ENCODE results near the gene MUCL3.
"Not testable (repeated sequence)": the region's sequence is repeated elsewhere in the genome, so short reads cannot be mapped to it uniquely, and the experiment has no call there.

MUCL3 gene

DNA sequence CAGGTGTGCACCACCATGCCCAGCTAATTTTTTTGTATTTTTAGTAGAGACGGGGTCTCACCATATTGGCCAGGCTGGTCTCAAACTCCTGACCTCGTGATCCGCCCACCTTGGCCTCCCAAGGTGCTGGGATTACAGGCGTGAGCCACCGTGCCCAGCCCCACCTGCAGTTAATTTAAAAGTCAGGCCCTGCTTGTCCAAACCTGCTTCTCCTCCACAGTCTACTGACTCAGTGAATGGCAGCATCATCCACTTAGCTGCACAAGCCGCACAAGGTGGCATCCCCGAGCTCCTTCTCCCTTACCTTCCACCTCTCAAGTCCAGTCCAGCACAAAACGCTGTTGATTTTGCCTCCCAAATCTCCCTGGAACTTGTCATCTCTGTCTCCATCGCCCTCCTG, 38.6 kb upstream of the MUCL3 start:
- DNase-seq; H3K4me1 Mint-ChIP-seq (ENCODE audit: low read depth); H3K4me3 Mint-ChIP-seq; H3K9me3 Mint-ChIP-seq; H3K27ac Mint-ChIP-seq; H3K27me3 Mint-ChIP-seq: not testable (repeated sequence)
- peaks cover 11% of the 10 kb centered on the region for H3K36me3 Mint-ChIP-seq (ENCODE audit: low read depth)

- Mint-ChIP-seq H3K4me1 (ENCODE audit: low read depth) (peaks cover 8% of the 10 kb centered on the region), H3K27ac (no peak overlapping the region), H3K4me3 (no peak overlapping the region), H3K36me3 (ENCODE audit: low read depth) (peaks cover 11% of the 10 kb centered on the region), H3K27me3 (no peaks in the 10 kb centered on the region), H3K9me3 (no peaks in the 10 kb centered on the region)
- no peak for DNase-seq
Observed at GRCh38 chr6:30902709-30903108, 38.1 kb upstream of the MUCL3 start.

DNA sequence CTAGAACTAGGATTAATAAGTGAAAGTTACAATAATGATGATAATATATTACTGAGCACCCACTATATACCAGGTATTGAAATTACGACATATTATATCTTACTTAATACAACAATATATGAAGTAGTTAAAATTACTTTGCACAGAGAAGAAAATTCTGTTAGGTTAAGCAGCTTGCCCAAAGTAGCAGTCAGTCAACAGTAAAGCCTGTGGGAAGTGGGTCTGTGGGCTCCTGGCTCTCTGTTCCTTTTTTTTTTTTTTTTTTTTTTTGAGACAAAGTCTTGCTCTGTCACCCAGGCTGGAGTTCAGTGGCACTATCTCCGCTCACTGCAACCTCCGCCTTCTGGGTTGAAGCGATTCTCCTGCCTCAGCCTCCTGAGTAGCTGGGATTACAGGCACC, 37.5 kb upstream of the MUCL3 start:
- Mint-ChIP-seq H3K27me3 (no peaks in the 10 kb centered on the region), H3K4me1 (ENCODE audit: low read depth) (peaks cover 12% of the 10 kb centered on the region), H3K36me3 (ENCODE audit: low read depth) (peaks cover 10% of the 10 kb centered on the region), H3K4me3 (no peak overlapping the region), H3K9me3 (no peaks in the 10 kb centered on the region), H3K27ac (no peak overlapping the region)
- DNase-seq: no peak

DNA sequence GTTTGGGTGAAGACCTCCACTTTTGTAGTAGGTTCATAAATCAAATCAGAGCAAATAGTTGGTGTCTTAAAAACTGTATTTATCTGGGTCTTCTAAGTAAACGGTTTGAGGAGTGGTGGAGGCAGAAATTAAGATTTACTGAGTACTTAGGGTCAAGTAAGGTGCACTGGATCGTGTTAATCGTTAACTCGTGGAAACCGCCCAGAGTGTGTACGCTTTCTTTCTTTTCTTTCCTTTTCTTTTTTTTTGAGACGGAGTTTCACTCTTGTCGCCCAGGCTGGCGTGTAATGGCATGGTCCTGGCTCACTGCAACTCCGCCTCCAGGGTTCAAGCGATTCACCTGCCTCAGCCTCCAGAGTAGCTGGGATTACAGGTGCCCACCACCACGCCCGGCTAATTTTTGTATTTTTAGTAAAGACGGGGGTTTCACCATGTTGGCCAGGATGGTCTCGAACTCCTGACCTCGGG, 33.4 kb upstream of the MUCL3 start:
- not testable (repeated sequence) for H3K27me3 Mint-ChIP-seq, DNase-seq, H3K9me3 Mint-ChIP-seq
- Mint-ChIP-seq H3K27ac (peak overlapping the region; percentile 95), H3K36me3 (ENCODE audit: low read depth) (peaks cover 41% of the 10 kb centered on the region), H3K4me1 (ENCODE audit: low read depth) (peaks cover 21% of the 10 kb centered on the region), H3K4me3 (peak overlapping the region; percentile 100)

- H3K9me3 Mint-ChIP-seq: no peaks in the 10 kb centered on the region
- H3K27ac Mint-ChIP-seq: peak within 1 kb of the TSS; percentile 95
- peaks cover 25% of the 10 kb centered on the region for H3K4me1 Mint-ChIP-seq (ENCODE audit: low read depth)
- H3K4me3 Mint-ChIP-seq: peak within 1 kb of the TSS; percentile 100
- DNase-seq: peak; percentile 93
- peaks cover 48% of the 10 kb centered on the region for H3K36me3 Mint-ChIP-seq (ENCODE audit: low read depth)
- no peaks in the 10 kb centered on the region for H3K27me3 Mint-ChIP-seq
Observed at GRCh38 chr6:30907758-30908591, 32.8 kb upstream of the MUCL3 start, which contains the start of gene GTF2H4. TSS of gene GTF2H4 (plus strand) at chr6:30908207.

DNA sequence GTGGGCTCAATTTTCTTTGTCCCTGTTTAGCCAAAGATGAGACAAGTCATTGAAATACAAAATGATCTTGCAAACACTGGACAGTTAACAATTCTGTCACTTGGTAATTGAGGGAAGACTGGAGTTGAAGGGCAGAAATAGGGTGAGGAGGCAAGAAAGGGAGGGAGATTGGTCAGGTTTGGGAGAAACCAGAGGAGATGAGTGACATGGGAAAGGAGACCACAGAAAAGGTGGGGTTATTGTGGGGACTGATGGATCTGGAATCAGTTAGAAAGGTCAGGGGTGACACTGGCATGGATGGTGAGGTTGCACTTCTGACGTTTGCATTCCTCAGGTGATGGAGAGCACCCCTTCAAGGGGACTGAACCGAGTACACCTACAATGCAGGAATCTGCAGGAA, 32.1 kb upstream of the MUCL3 start:
- peaks cover 55% of the 10 kb centered on the region for H3K36me3 Mint-ChIP-seq (ENCODE audit: low read depth)
- peak overlapping the region; percentile 95 for H3K27ac Mint-ChIP-seq
- H3K9me3 Mint-ChIP-seq: no peaks in the 10 kb centered on the region
- H3K4me3 Mint-ChIP-seq: peak overlapping the region; percentile 100
- peaks cover 32% of the 10 kb centered on the region for H3K4me1 Mint-ChIP-seq (ENCODE audit: low read depth)
- no peaks in the 10 kb centered on the region for H3K27me3 Mint-ChIP-seq
- DNase-seq: no peak

DNA sequence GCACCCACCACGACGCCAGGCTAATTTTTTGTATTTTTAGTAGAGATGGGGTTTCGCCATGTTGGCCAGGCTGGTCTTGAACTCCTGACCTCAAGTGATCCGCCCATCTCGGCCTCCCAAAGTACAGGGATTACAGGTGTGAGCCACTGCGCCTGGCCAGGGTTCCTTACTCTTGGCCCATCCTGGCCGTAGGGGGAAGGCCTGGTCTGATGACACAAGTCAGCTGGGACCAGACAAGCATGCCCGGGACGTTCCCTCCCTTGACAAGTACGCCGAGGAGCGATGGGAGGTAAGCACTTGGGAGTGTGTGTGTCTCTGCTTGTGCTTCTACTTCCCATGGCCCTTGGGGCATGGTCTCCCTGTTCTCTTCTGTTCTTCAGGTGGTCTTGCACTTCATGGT, 30.3 kb upstream of the MUCL3 start:
- peaks cover 67% of the 10 kb centered on the region for H3K36me3 Mint-ChIP-seq (ENCODE audit: low read depth)
- H3K27me3 Mint-ChIP-seq, H3K9me3 Mint-ChIP-seq, H3K27ac Mint-ChIP-seq, H3K4me3 Mint-ChIP-seq, DNase-seq: not testable (repeated sequence)
- peaks cover 45% of the 10 kb centered on the region for H3K4me1 Mint-ChIP-seq (ENCODE audit: low read depth)

DNA sequence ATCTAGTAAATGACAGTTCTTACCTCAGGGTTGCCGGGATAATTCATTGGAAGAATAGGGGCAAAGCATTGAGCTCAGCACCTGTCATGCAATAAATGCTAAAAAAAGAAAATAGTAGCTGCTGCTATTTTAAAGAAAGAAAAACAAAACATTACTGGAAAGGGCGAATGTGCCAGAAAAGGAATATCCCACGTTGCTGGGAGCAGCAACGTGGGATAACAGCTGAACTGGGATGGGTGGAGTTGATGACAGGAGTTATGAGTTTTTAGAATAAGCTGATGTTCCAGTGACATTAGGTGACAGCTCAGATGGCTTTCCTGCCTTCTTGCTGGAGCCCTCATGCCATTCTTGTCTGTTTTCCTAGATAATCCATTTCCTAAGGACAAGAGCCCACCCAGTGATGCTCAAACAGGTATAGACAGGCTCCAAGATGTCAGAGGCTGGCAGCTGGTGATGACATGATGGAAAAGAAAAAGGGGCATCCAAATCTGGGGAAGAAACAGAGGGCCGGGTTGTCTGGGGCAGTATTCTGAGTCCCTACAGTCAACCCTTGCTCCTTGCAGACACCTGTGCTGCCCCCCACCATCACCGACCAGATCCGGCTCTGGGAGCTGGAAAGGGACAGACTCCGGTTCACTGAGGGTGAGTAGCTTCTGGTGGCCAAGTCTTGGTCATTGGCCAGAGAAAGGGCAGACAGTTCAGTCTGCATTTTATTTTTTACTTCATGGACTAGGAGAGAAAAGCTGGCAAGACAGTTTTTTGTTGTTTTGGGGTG, 27.8 kb upstream of the MUCL3 start:
- peaks cover 91% of the 10 kb centered on the region for H3K36me3 Mint-ChIP-seq (ENCODE audit: low read depth)
- no peaks in the 10 kb centered on the region for H3K9me3 Mint-ChIP-seq
- peaks cover 59% of the 10 kb centered on the region for H3K4me1 Mint-ChIP-seq (ENCODE audit: low read depth)
- H3K27me3 Mint-ChIP-seq: no peaks in the 10 kb centered on the region
- H3K4me3 Mint-ChIP-seq: peak overlapping the region; percentile 92
- DNase-seq: no peak
- peak overlapping the region; percentile 94 for H3K27ac Mint-ChIP-seq

GRCh38 chr6:30913721-30914075, 27.1 kb upstream of the MUCL3 start:
- Mint-ChIP-seq H3K4me3 (peak overlapping the region; percentile 92), H3K36me3 (ENCODE audit: low read depth) (peaks cover 92% of the 10 kb centered on the region), H3K27me3 (no peaks in the 10 kb centered on the region), H3K27ac (peak overlapping the region; percentile 94), H3K4me1 (ENCODE audit: low read depth) (peaks cover 52% of the 10 kb centered on the region), H3K9me3 (no peaks in the 10 kb centered on the region)
- no peak for DNase-seq

DNA sequence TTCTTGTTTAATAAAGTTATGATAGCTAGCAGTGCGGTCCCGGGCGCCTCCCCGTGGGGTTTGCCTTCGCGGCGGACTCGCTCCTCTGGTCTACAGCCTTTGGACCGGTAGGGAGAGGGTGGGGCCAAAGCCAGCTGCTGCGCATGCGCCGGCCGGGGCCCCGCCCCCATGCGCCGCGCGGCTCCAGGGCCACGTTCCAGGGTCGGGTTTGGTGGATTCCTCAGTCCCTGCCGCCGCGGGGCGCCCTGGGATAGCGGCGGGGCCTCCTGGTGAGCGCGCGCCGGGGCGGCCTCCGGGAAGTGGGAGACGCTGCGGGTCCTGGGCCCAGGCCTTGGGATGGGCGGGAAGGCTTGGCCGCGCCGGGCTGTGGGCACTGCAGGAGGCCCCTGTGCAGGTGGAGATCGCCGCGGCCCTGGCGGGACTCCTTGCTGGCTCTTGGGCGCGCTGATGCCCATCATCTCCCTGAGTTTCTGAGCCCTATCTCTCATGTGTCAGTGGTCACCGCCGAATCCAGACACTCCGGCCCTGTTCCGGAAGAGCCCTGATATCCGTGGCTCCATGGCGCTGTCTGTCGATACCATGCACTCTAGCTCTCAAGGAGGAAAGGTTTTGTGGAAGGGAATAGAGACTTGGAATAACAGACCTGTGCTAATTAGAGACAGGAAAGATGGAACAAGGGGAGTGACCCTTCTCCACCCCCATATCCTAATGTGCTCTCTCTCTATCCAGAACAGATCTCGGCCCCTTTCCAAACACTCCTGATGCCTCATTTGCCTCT, 26.5 kb upstream of the MUCL3 start, which contains the start of gene VARS2:
TSS of gene VARS2 (plus strand) at position 163 of the 778 bp plus-strand sequence. CDS start at position 762, 599 bp downstream.
- Mint-ChIP-seq H3K4me1 (ENCODE audit: low read depth) (peaks cover 47% of the 10 kb centered on the region), H3K27me3 (no peaks in the 10 kb centered on the region), H3K36me3 (ENCODE audit: low read depth) (peaks cover 92% of the 10 kb centered on the region), H3K9me3 (no peaks in the 10 kb centered on the region), H3K27ac (peak within 1 kb of the TSS; percentile 94), H3K4me3 (peak within 1 kb of the TSS; percentile 92)
- DNase-seq: peak; percentile 94

DNA sequence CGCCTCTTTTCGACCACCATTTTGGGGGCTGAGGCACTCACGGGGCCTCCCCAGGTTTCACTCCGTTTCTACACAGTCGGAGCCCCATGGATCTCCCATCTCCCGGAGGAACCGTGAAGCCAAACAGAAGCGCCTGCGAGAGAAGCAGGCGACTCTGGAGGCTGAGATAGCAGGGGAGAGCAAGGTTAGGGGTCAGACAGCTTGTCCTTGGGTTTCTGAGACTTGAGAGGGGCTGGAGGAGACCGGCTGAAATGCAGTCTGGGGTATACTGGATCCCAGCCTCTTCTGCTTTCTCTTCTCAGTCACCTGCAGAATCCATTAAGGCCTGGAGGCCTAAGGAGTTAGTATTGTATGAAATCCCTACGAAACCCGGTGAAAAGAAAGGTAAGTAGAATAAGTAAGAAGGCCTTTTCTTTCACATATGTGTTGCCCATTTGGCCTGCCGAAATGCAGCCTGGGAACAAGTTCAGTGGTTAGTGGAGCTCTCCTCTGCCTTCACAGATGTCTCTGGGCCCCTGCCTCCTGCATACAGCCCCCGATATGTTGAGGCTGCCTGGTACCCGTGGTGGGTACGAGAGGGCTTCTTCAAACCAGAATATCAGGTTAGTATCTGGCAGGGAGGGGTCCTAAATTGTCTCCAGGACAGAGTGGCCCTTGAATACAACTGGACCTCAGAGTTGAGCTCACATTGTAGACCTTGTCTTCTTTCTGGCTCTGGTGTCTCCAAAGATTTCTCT, 25.8 kb upstream of the MUCL3 start:
- Mint-ChIP-seq H3K27ac (peak overlapping the region; percentile 94), H3K27me3 (no peaks in the 10 kb centered on the region), H3K36me3 (ENCODE audit: low read depth) (peaks cover 92% of the 10 kb centered on the region), H3K9me3 (no peaks in the 10 kb centered on the region), H3K4me1 (ENCODE audit: low read depth) (peaks cover 46% of the 10 kb centered on the region), H3K4me3 (peak overlapping the region; percentile 92)
- peak; percentile 53 for DNase-seq

- Mint-ChIP-seq H3K27ac (peak overlapping the region; percentile 94), H3K9me3 (no peaks in the 10 kb centered on the region), H3K4me1 (ENCODE audit: low read depth) (peaks cover 46% of the 10 kb centered on the region), H3K27me3 (no peaks in the 10 kb centered on the region), H3K36me3 (ENCODE audit: low read depth) (peaks cover 92% of the 10 kb centered on the region), H3K4me3 (peak overlapping the region; percentile 92)
- DNase-seq: peak; percentile 46
Observed at GRCh38 chr6:30915591-30915946, 25.2 kb upstream of the MUCL3 start.

DNA sequence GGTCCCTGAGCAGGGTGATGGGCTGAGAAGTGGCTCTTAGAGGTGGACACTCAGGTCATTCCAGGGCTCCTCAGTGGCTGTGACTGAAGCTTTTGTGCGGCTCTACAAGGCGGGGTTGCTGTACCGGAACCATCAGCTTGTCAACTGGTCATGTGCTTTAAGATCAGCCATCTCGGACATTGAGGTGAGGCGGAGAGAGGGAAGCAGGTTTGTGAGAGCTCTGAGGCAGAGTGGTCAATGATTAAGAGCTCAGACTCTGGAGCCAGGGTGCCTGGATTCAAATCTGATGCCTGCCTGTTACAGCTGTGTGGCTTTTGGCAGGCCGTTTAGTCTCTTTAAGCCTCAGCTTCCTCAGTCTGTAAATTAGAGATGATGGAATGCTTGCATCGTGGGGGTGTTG, 23.7 kb upstream of the MUCL3 start:
- H3K9me3 Mint-ChIP-seq: no peaks in the 10 kb centered on the region
- DNase-seq: no peak
- H3K4me1 Mint-ChIP-seq (ENCODE audit: low read depth): peaks cover 46% of the 10 kb centered on the region
- H3K27ac Mint-ChIP-seq: peak overlapping the region; percentile 9
- no peak overlapping the region for H3K4me3 Mint-ChIP-seq
- H3K27me3 Mint-ChIP-seq: no peaks in the 10 kb centered on the region
- peaks cover 92% of the 10 kb centered on the region for H3K36me3 Mint-ChIP-seq (ENCODE audit: low read depth)

DNA sequence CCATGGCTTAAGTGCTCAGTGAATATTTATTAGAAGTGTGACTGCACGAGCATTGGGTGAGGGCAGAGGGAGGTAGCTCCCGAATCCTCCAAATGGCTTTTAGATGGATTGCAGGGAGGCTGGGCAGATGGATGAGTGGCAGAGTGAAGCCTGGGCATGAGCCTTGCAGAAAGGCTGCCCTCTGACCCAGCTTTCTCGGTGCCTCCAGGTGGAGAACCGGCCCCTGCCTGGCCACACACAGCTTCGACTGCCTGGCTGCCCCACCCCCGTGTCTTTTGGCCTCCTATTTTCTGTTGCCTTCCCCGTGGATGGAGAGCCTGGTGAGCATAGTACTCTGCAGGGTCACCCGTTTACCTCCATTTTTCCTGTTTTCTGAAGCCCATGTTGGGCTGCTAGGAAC, 23.3 kb upstream of the MUCL3 start:
- DNase-seq: no peak
- no peaks in the 10 kb centered on the region for H3K27me3 Mint-ChIP-seq
- no peak overlapping the region for H3K4me3 Mint-ChIP-seq
- peaks cover 92% of the 10 kb centered on the region for H3K36me3 Mint-ChIP-seq (ENCODE audit: low read depth)
- H3K4me1 Mint-ChIP-seq (ENCODE audit: low read depth): peaks cover 46% of the 10 kb centered on the region
- no peaks in the 10 kb centered on the region for H3K9me3 Mint-ChIP-seq
- no peak overlapping the region for H3K27ac Mint-ChIP-seq

Measured in activated T-cell treated with anti-CD3 and anti-CD28 coated beads, Interleukin-2, amount 50 U/mL, for 24 hours (primary cell).